GM23338 (cell line): ENCODE measurements around the gene TNIP2. TPM values are rescaled to one million over a fixed set of nuclear protein-coding genes. Genes with fewer than 3 reads are reported as not detected.

Experiments used
- ATAC-seq: fragments of 200-7000 bp; cut with Tn5 transposase; 3 replicates; pipeline ENCODE4 v1.9.1; 2020
- DNase-seq: peaks from one replicate; pipeline ENCODE4 v3.0.0-alpha.2; 2015; ENCODE audit warnings: low spot score
- H2AFZ ChIP-seq: fragments of 200-600 bp; sonication (generic); 2 replicates; pipeline ENCODE4 v1.8.0; 2016; ENCODE audit warnings: antibody characterized with exemption, mild to moderate bottlenecking, moderate library complexity
- H3F3A ChIP-seq: fragments of 200-600 bp; sonication (generic); replicated peaks from 2 replicates; pipeline ENCODE4 v1.8.0; 2017; ENCODE audit warnings: antibody characterized with exemption, mixed run types, low read depth
- H3K27ac ChIP-seq: fragments of 200-600 bp; sonication (generic); 2 replicates; pipeline ENCODE4 v1.6.1; 2016; ENCODE audit warnings: low read depth
- H3K27me3 ChIP-seq: fragments of 200-600 bp; sonication (generic); 2 replicates; pipeline ENCODE4 v1.8.0; 2016; ENCODE audit warnings: mild to moderate bottlenecking, mixed run types, moderate library complexity; ENCODE audit not compliant: insufficient read depth
- H3K36me3 ChIP-seq: fragments of 200-600 bp; sonication (generic); 2 replicates; pipeline ENCODE4 v1.8.0; 2016; ENCODE audit warnings: mild to moderate bottlenecking; ENCODE audit not compliant: insufficient read depth
- H3K4me1 ChIP-seq: fragments of 200-600 bp; sonication (generic); 2 replicates; pipeline ENCODE4 v1.8.0; 2016; ENCODE audit warnings: mild to moderate bottlenecking, moderate library complexity; ENCODE audit not compliant: insufficient read depth
- H3K4me2 ChIP-seq: fragments of 200-600 bp; sonication (generic); 2 replicates; pipeline ENCODE4 v1.7.1; 2017; ENCODE audit warnings: mixed run types
- H3K4me3 ChIP-seq: fragments of 200-600 bp; sonication (generic); 2 replicates; pipeline ENCODE4 v1.6.1; 2016; ENCODE audit warnings: mixed run types
- H3K79me2 ChIP-seq: fragments of 200-600 bp; sonication (generic); replicated peaks from 2 replicates; pipeline ENCODE4 v1.8.0; 2017; ENCODE audit warnings: mild to moderate bottlenecking; ENCODE audit not compliant: insufficient read depth
- H3K9me2 ChIP-seq: fragments of 200-600 bp; sonication (generic); 2 replicates; pipeline ENCODE4 v1.8.0; 2017; ENCODE audit not compliant: insufficient read depth
- H4K20me1 ChIP-seq: fragments of 200-600 bp; sonication (generic); replicated peaks from 2 replicates; pipeline ENCODE4 v1.8.0; 2017; ENCODE audit warnings: mild to moderate bottlenecking; ENCODE audit not compliant: insufficient read depth
- H3K27ac Mint-ChIP-seq: 2 replicates; pipeline ENCODE4 v1.8.0; 2020; ENCODE audit warnings: inconsistent platforms, mild to moderate bottlenecking, moderate library complexity, mixed read lengths
- H3K27me3 Mint-ChIP-seq: 3 replicates; pipeline ENCODE4 v1.8.0; 2022; ENCODE audit warnings: low read depth, mild to moderate bottlenecking, moderate library complexity, mixed read lengths, inconsistent platforms; ENCODE audit not compliant: insufficient read depth, poor library complexity
- H3K36me3 Mint-ChIP-seq: 3 replicates; pipeline ENCODE4 v1.8.0; 2021; ENCODE audit warnings: low read depth, mild to moderate bottlenecking, inconsistent platforms, moderate library complexity, mixed read lengths
- H3K4me1 Mint-ChIP-seq: 3 replicates; pipeline ENCODE4 v1.8.0; 2020; ENCODE audit warnings: mild to moderate bottlenecking, inconsistent platforms, mixed read lengths
- H3K4me3 Mint-ChIP-seq: 3 replicates; pipeline ENCODE4 v1.8.0; 2021; ENCODE audit warnings: moderate library complexity, mild to moderate bottlenecking, inconsistent platforms, mixed read lengths
- H3K9me3 Mint-ChIP-seq: 3 replicates; pipeline ENCODE4 v1.8.0; 2020; ENCODE audit warnings: moderate library complexity, mild to moderate bottlenecking, inconsistent platforms, mixed read lengths
- CREB1 ChIP-seq: fragments of 250-450 bp; sonication (Bioruptor Pico); IDR thresholded peaks from 2 replicates; pipeline ENCODE4 v1.5.0; 2020; ENCODE audit warnings: low read depth, mild to moderate bottlenecking, moderate library complexity
- CTCF ChIP-seq, 2 experiments: fragments of 200-600 bp in 1 of 2; sonication (generic) in 1 of 2; conservative IDR thresholded peaks; 2 replicates each; pipeline versions ENCODE4 v1.5.1 to v1.6.1; 2016 to 2017; ENCODE audit warnings: antibody characterized with exemption in 2 of 2, low read depth in 2 of 2, mild to moderate bottlenecking in 2 of 2, moderate library complexity in 1 of 2
- EZH2 ChIP-seq: fragments of 200-600 bp; sonication (generic); IDR thresholded peaks from one replicate; pipeline ENCODE4 v1.8.0; 2017; ENCODE audit warnings: antibody characterized with exemption, mild to moderate bottlenecking, low read depth; ENCODE audit not compliant: unreplicated experiment
- EZH2phosphoT487 ChIP-seq: fragments of 200-600 bp; sonication (generic); IDR thresholded peaks from one replicate; pipeline ENCODE4 v1.8.1; 2018; ENCODE audit warnings: antibody characterized with exemption; ENCODE audit not compliant: unreplicated experiment
- NANOG ChIP-seq: IDR thresholded peaks from 2 replicates; pipeline ENCODE4 v1.6.1; 2016; ENCODE audit warnings: antibody characterized with exemption, borderline replicate concordance
- POLR2AphosphoS5 ChIP-seq: IDR thresholded peaks from 2 replicates; pipeline ENCODE4 v1.6.1; 2016; ENCODE audit warnings: antibody characterized with exemption, low read depth
- STAT1 ChIP-seq: IDR thresholded peaks from one replicate; pipeline ENCODE4 v1.6.1; 2016; ENCODE audit warnings: antibody characterized with exemption; ENCODE audit not compliant: unreplicated experiment
- polyA plus RNA-seq: library from polyadenylated mRNA; unstranded; fragments of >200 nt; fragmentation: Nextera tagmentation; extraction: Ambion mirVana; gene quantifications from 2 replicates; pipeline ENCODE4 v1.2.1, GENCODE V29; 2016
- total RNA-seq: library from RNA; depleted of rRNA; stranded (reverse); fragments of >200 nt; shearing (Covaris generic); gene quantifications from 2 replicates; pipeline ENCODE4 v1.2.3, GENCODE V29; 2014
- TF ChIP-seq, protein P1 (sequence below): fragments of 250-450 bp; sonication (Bioruptor Pico); IDR thresholded peaks from 2 replicates; pipeline ENCODE4 v1.5.0; 2020; ENCODE audit warnings: mild to moderate bottlenecking, moderate library complexity

The TNIP2 gene
- total and polyA plus RNA-seq, 2 experiments from 2014 or later = 34.8 to 61.4 TPM

DNA sequence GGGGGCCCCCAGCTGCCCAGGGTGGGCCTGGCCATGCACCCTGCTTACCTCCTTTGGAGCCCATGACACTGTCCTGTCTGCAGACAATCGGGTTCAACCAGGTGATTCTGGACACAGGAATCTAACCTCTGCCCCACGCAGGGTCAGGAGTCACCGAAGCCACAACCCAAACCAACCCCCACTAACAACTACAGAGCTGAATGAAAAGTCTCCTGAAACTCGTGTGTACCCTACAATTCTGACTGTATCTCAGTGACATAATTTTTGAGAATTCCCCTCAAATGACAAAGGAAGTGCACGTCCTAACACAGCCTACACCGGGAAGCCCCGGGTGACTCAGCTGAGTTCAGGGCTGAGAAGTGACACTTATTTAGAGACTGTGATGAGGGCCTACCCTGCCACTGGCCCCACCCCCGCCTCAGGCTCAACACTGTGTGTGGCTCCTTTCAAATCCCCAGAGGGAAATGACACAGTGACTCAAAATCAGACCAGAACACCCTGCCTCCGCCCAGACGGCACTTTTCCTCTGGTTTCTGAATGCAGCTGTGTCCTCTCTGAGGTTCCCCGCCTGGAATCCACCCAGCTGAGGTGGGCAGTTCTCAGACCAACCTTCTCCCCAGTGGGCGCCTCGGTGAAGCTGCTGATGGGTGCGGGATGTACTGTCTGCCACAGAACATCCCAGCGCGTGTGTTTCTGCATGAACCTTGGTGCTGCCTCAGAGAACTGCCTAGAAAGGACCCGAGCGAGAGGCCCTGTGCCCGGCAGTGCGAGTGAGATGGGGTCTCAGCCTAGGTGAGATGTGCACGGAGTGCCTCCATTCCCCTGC lies 9.9 kb downstream of the TNIP2 start (continued):
- TF ChIP-seq CTCF (conservative IDR thresholded peaks at IDR 0.05; ENCODE audit: low read depth in 2 of 2) (no peak), POLR2AphosphoS5 (no peak), CREB1 (CRISPR knock-in tag) (no peak), EZH2 (no peak)
- TF ChIP-seq, protein P1, sequence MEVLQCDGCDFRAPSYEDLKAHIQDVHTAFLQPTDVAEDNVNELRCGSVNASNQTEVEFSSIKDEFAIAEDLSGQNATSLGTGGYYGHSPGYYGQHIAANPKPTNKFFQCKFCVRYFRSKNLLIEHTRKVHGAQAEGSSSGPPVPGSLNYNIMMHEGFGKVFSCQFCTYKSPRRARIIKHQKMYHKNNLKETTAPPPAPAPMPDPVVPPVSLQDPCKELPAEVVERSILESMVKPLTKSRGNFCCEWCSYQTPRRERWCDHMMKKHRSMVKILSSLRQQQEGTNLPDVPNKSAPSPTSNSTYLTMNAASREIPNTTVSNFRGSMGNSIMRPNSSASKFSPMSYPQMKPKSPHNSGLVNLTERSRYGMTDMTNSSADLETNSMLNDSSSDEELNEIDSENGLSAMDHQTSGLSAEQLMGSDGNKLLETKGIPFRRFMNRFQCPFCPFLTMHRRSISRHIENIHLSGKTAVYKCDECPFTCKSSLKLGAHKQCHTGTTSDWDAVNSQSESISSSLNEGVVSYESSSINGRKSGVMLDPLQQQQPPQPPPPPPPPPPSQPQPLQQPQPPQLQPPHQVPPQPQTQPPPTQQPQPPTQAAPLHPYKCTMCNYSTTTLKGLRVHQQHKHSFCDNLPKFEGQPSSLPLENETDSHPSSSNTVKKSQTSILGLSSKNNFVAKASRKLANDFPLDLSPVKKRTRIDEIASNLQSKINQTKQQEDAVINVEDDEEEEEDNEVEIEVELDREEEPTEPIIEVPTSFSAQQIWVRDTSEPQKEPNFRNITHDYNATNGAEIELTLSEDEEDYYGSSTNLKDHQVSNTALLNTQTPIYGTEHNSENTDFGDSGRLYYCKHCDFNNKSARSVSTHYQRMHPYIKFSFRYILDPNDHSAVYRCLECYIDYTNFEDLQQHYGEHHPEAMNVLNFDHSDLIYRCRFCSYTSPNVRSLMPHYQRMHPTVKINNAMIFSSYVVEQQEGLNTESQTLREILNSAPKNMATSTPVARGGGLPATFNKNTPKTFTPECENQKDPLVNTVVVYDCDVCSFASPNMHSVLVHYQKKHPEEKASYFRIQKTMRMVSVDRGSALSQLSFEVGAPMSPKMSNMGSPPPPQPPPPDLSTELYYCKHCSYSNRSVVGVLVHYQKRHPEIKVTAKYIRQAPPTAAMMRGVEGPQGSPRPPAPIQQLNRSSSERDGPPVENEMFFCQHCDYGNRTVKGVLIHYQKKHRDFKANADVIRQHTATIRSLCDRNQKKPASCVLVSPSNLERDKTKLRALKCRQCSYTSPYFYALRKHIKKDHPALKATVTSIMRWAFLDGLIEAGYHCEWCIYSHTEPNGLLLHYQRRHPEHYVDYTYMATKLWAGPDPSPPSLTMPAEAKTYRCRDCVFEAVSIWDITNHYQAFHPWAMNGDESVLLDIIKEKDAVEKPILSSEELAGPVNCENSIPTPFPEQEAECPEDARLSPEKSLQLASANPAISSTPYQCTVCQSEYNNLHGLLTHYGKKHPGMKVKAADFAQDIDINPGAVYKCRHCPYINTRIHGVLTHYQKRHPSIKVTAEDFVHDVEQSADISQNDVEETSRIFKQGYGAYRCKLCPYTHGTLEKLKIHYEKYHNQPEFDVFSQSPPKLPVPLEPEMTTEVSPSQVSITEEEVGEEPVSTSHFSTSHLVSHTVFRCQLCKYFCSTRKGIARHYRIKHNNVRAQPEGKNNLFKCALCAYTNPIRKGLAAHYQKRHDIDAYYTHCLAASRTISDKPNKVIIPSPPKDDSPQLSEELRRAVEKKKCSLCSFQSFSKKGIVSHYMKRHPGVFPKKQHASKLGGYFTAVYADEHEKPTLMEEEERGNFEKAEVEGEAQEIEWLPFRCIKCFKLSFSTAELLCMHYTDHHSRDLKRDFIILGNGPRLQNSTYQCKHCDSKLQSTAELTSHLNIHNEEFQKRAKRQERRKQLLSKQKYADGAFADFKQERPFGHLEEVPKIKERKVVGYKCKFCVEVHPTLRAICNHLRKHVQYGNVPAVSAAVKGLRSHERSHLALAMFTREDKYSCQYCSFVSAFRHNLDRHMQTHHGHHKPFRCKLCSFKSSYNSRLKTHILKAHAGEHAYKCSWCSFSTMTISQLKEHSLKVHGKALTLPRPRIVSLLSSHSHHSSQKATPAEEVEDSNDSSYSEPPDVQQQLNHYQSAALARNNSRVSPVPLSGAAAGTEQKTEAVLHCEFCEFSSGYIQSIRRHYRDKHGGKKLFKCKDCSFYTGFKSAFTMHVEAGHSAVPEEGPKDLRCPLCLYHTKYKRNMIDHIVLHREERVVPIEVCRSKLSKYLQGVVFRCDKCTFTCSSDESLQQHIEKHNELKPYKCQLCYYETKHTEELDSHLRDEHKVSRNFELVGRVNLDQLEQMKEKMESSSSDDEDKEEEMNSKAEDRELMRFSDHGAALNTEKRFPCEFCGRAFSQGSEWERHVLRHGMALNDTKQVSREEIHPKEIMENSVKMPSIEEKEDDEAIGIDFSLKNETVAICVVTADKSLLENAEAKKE (CRISPR knock-in tag) = no peak

DNA sequence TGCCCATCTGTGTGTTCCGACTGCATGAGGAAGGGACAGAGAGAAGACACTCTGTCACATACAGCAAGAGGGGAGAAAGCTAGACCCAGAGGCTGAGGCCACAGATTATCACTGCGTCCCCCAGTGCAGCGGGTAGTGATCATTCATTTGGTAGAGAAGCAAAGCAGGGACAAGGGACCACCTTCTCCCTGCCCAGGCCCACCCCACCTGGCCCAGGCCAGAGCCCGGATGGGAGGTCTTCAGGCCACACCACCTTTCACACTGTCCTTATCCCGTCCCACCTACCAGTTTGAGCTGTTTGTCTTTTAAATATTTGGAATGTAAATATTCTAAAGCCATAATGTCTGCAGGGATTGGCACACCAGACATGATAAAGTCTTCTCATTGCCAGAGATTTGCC lies 10.6 kb downstream of the TNIP2 start:
- H3K36me3 ChIP-seq = peaks cover 16% of the 10 kb centered on the region
- no peak overlapping the region for H3K27ac ChIP-seq
- H3K4me2 ChIP-seq = no peak overlapping the region

More for the DNA sequence above, 10.6 kb downstream of the TNIP2 start:
- no peak for ATAC-seq
- Mint-ChIP-seq H3K27ac (no peak overlapping the region), H3K4me1 (no peaks in the 10 kb centered on the region; the same call in 2 of the 3 replicates), H3K4me3 (no peak overlapping the region), H3K36me3 (peaks cover 48% of the 10 kb centered on the region), H3K27me3 (peaks cover 4% of the 10 kb centered on the region), H3K9me3 (no peaks in the 10 kb centered on the region)
- H2AFZ ChIP-seq = no peak overlapping the region
- TF ChIP-seq EZH2 (no peak), CREB1 (CRISPR knock-in tag) (no peak), CTCF (conservative IDR thresholded peaks at IDR 0.05; ENCODE audit: low read depth in 2 of 2) (no peak), STAT1 (no peak), NANOG (no peak), EZH2phosphoT487 (no peak)
- H3K4me1 ChIP-seq = no peaks in the 10 kb centered on the region
- no peak for DNase-seq
- H4K20me1 ChIP-seq = no peaks in the 10 kb centered on the region; the same call in none of the 2 replicates
- no peaks in the 10 kb centered on the region for H3K9me2 ChIP-seq
- H3K79me2 ChIP-seq = peaks cover 5% of the 10 kb centered on the region
- no peaks in the 10 kb centered on the region for H3F3A ChIP-seq
- H3K27me3 ChIP-seq = no peaks in the 10 kb centered on the region
- H3K4me3 ChIP-seq = no peak overlapping the region
